HL-60 (cell line): Measurements from ENCODE around the gene THRAP3.

Experiments
- DNase-seq, 2 experiments: peaks; one replicate each; pipeline ENCODE4 v3.0.0-alpha.2; 2010 to 2020; ENCODE audit warnings: low read depth in 1 of 2, low spot score in 1 of 2
- H3K27ac ChIP-seq: fragments of 250-450 bp; sonication (Bioruptor Pico); replicated peaks from 2 replicates; pipeline ENCODE4 v1.5.1; 2020; ENCODE audit warnings: mild to moderate bottlenecking, moderate library complexity
- H3K27me3 ChIP-seq: fragments of 250-450 bp; sonication (Bioruptor Pico); 2 replicates; pipeline ENCODE4 v1.5.1; 2021; ENCODE audit warnings: mild to moderate bottlenecking, moderate library complexity; ENCODE audit not compliant: insufficient read depth, poor library complexity, severe bottlenecking
- H3K4me3 ChIP-seq: replicated peaks from 2 replicates; pipeline ENCODE4 v1.5.1; 2011; ENCODE audit warnings: mild to moderate bottlenecking, control low read depth, low read length; ENCODE audit not compliant: insufficient read depth
- GABPA ChIP-seq: IDR thresholded peaks from 2 replicates; pipeline ENCODE4 v1.6.1; 2012; ENCODE audit warnings: low read depth
- POLR2AphosphoS5 ChIP-seq: IDR thresholded peaks from 2 replicates; pipeline ENCODE4 v1.6.1; 2012; ENCODE audit warnings: low read depth
- SPI1 ChIP-seq: IDR thresholded peaks from 2 replicates; pipeline ENCODE4 v1.6.1; 2012; ENCODE audit warnings: low read depth, mild to moderate bottlenecking, borderline replicate concordance
- TF ChIP-seq, protein P1 (sequence below): IDR thresholded peaks from 2 replicates; pipeline ENCODE4 v1.6.1; 2012; ENCODE audit warnings: low read depth; ENCODE audit not compliant: insufficient replicate concordance
- TF ChIP-seq, protein P2 (sequence below): IDR thresholded peaks from one replicate; pipeline ENCODE4 v1.5.1; 2011; ENCODE audit warnings: low read length, control low read depth, inconsistent platforms; ENCODE audit not compliant: insufficient read depth

THRAP3 gene

DNA sequence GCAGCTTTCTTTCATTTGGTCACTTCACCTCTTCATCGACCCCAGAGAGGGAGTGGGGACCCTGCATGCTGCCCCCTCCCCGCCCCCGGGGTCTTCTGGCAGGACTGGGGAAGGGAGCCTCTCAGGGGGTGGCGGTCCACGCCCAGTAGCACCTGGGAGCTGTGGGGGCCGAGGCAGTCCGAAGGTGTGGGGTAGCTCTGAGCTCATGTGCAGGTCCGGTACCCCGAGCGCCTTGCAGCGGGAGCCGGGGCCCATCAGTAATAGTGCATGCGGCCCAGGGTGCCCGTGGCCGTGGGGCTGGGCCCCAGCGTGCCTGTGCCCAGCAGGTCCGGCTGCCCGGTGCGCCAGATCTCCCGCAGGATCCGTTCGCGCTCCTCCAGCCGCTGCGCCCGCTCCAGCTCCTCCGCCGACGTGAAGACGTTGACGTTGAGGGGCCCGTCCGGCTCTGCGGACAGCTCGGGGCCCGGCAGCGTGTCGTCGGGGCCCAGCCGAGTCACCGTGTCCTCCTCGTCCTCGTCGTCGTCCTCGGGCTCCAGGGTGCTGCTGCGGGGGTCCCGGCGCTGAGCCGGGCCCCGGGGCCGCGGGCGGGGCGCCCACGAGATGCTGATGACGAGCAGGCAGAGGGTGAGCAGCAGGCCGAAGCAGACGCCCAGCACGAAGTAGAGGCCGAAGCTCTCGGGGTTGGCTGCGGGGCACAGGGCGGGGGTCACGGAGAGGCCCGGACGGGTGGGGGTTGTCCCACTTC, 98.0 kb downstream of the THRAP3 start:
- peaks cover 9% of the 10 kb centered on the region for H3K27me3 ChIP-seq
- H3K4me3 ChIP-seq = no peak overlapping the region
- TF ChIP-seq, protein P1, sequence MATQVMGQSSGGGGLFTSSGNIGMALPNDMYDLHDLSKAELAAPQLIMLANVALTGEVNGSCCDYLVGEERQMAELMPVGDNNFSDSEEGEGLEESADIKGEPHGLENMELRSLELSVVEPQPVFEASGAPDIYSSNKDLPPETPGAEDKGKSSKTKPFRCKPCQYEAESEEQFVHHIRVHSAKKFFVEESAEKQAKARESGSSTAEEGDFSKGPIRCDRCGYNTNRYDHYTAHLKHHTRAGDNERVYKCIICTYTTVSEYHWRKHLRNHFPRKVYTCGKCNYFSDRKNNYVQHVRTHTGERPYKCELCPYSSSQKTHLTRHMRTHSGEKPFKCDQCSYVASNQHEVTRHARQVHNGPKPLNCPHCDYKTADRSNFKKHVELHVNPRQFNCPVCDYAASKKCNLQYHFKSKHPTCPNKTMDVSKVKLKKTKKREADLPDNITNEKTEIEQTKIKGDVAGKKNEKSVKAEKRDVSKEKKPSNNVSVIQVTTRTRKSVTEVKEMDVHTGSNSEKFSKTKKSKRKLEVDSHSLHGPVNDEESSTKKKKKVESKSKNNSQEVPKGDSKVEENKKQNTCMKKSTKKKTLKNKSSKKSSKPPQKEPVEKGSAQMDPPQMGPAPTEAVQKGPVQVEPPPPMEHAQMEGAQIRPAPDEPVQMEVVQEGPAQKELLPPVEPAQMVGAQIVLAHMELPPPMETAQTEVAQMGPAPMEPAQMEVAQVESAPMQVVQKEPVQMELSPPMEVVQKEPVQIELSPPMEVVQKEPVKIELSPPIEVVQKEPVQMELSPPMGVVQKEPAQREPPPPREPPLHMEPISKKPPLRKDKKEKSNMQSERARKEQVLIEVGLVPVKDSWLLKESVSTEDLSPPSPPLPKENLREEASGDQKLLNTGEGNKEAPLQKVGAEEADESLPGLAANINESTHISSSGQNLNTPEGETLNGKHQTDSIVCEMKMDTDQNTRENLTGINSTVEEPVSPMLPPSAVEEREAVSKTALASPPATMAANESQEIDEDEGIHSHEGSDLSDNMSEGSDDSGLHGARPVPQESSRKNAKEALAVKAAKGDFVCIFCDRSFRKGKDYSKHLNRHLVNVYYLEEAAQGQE = no peak
- TF ChIP-seq SPI1 = no peak
- no peak for TF ChIP-seq POLR2AphosphoS5
- TF ChIP-seq, protein P2, sequence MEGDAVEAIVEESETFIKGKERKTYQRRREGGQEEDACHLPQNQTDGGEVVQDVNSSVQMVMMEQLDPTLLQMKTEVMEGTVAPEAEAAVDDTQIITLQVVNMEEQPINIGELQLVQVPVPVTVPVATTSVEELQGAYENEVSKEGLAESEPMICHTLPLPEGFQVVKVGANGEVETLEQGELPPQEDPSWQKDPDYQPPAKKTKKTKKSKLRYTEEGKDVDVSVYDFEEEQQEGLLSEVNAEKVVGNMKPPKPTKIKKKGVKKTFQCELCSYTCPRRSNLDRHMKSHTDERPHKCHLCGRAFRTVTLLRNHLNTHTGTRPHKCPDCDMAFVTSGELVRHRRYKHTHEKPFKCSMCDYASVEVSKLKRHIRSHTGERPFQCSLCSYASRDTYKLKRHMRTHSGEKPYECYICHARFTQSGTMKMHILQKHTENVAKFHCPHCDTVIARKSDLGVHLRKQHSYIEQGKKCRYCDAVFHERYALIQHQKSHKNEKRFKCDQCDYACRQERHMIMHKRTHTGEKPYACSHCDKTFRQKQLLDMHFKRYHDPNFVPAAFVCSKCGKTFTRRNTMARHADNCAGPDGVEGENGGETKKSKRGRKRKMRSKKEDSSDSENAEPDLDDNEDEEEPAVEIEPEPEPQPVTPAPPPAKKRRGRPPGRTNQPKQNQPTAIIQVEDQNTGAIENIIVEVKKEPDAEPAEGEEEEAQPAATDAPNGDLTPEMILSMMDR = no peak
- no peak for TF ChIP-seq GABPA
- DNase-seq = no peak
- H3K27ac ChIP-seq = no peak overlapping the region

DNA sequence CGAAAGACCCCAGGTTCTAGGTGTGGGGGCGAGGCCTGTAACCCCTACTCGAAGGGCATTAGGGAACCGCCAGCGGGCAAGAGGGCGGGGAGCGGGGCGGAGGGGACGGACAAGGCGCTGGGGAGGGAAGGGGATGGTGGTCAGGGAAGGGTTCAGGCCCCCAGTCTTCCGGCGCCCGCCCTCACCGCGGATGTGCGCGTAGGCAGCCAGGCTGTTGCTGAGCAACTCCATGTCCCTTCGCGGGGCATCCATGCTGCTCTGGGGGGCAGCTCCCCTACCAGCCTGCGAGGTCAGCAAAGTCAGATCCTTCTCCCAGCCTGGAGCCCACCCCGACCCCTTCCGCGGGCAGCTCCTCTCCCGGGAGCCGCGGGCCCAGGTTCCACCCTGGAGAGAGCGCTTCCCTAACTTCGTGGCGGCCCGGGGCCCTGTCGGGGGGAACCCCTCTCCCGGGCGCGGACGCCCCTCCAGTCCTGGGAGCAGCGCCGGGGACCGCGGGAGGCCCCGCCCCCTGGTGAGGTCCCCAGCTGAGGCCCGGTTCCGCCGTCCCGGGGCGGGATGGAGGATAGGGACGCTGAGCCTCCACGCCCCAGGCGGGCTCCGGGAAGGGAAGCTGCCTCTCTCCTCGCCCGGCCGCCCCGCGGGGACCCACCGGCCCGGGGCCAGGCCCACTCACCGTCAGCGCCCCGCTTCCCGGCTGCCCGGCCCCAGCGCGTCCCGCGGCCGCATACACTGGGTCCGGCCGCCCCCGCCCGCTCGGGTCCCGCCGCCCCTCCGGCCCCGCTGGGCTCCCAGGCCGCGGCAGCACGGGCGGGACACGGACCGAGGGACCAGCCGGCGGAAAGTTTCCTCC, 98.8 kb downstream of the THRAP3 start:
- H3K27ac ChIP-seq = no peak overlapping the region
- TF ChIP-seq, protein P2 = no peak
- TF ChIP-seq GABPA (no peak), SPI1 (no peak), POLR2AphosphoS5 (no peak)
- TF ChIP-seq, protein P1 = no peak
- peak overlapping the region; percentile 52 for H3K4me3 ChIP-seq
- no peak for DNase-seq
- peaks cover 9% of the 10 kb centered on the region for H3K27me3 ChIP-seq

DNA sequence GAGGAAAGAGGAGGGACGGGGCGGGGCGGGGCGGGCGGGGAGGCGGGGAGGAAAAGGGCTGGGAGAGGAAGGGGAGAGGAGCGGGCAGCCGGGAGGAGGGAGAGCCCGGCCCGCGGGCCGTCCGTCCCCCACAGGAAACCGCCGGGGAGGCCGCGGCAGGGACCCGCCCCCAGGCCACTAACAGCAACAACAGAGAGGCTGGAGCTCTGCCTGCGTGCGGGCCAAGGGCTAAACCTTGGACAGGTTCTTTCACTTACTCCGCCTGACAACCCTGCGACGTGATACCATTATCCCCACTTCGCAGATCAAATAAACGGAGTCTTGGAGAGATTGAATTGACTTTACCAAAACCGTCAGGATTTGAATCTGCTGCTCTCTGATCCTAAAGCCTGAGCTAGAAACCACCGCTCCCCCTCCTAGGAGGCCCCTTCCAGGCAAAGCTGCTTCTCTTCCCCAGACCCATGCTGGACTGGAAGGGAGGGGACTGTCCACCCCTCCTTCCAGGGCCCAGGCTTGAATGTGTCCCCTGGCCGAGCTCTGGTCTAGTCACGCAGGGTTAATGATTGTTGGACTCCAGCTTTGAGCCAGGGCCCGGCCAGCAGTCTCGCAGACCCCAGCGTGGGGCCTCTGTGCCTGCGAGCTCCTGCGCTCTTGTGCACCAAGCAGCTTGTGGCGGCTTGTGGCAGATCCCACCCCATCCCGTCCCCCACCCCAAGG, 99.6 kb downstream of the THRAP3 start, which contains the start of gene EVA1B:
Gene EVA1B (minus strand): TSS at position 10 of the 717 bp plus-strand sequence. CDS start 608 bp downstream, outside the sequence.
- no peak for TF ChIP-seq POLR2AphosphoS5
- no peak for TF ChIP-seq GABPA
- TF ChIP-seq, protein P2 = no peak
- TF ChIP-seq, protein P1 = peak; percentile 46
- no peak for TF ChIP-seq SPI1
- DNase-seq = peak in 1 of 2 experiments; percentile 66
- peak within 1 kb of the TSS; percentile 52 for H3K4me3 ChIP-seq
- H3K27ac ChIP-seq = no peak within 1 kb of the TSS
- peaks cover 9% of the 10 kb centered on the region for H3K27me3 ChIP-seq
